GM23338 (cell line): ENCODE results near the gene KCNF1. TPM values are rescaled to one million over a fixed set of nuclear protein-coding genes. Genes with fewer than 3 reads are reported as not detected.

ENCODE experiments used
- ATAC-seq: fragments of 200-7000 bp; cut with Tn5 transposase; 3 replicates; pipeline ENCODE4 v1.9.1; 2020
- DNase-seq: peaks from one replicate; pipeline ENCODE4 v3.0.0-alpha.2; 2015; ENCODE audit warnings: low spot score
- H2AFZ ChIP-seq: fragments of 200-600 bp; sonication (generic); 2 replicates; pipeline ENCODE4 v1.8.0; 2016; ENCODE audit warnings: antibody characterized with exemption, mild to moderate bottlenecking, moderate library complexity
- H3F3A ChIP-seq: fragments of 200-600 bp; sonication (generic); replicated peaks from 2 replicates; pipeline ENCODE4 v1.8.0; 2017; ENCODE audit warnings: antibody characterized with exemption, mixed run types, low read depth
- H3K27ac ChIP-seq: fragments of 200-600 bp; sonication (generic); 2 replicates; pipeline ENCODE4 v1.6.1; 2016; ENCODE audit warnings: low read depth
- H3K27me3 ChIP-seq: fragments of 200-600 bp; sonication (generic); 2 replicates; pipeline ENCODE4 v1.8.0; 2016; ENCODE audit warnings: mild to moderate bottlenecking, mixed run types, moderate library complexity; ENCODE audit not compliant: insufficient read depth
- H3K36me3 ChIP-seq: fragments of 200-600 bp; sonication (generic); 2 replicates; pipeline ENCODE4 v1.8.0; 2016; ENCODE audit warnings: mild to moderate bottlenecking; ENCODE audit not compliant: insufficient read depth
- H3K4me1 ChIP-seq: fragments of 200-600 bp; sonication (generic); 2 replicates; pipeline ENCODE4 v1.8.0; 2016; ENCODE audit warnings: mild to moderate bottlenecking, moderate library complexity; ENCODE audit not compliant: insufficient read depth
- H3K4me2 ChIP-seq: fragments of 200-600 bp; sonication (generic); 2 replicates; pipeline ENCODE4 v1.7.1; 2017; ENCODE audit warnings: mixed run types
- H3K4me3 ChIP-seq: fragments of 200-600 bp; sonication (generic); 2 replicates; pipeline ENCODE4 v1.6.1; 2016; ENCODE audit warnings: mixed run types
- H3K79me2 ChIP-seq: fragments of 200-600 bp; sonication (generic); replicated peaks from 2 replicates; pipeline ENCODE4 v1.8.0; 2017; ENCODE audit warnings: mild to moderate bottlenecking; ENCODE audit not compliant: insufficient read depth
- H3K9me2 ChIP-seq: fragments of 200-600 bp; sonication (generic); 2 replicates; pipeline ENCODE4 v1.8.0; 2017; ENCODE audit not compliant: insufficient read depth
- H4K20me1 ChIP-seq: fragments of 200-600 bp; sonication (generic); replicated peaks from 2 replicates; pipeline ENCODE4 v1.8.0; 2017; ENCODE audit warnings: mild to moderate bottlenecking; ENCODE audit not compliant: insufficient read depth
- H3K27ac Mint-ChIP-seq: 2 replicates; pipeline ENCODE4 v1.8.0; 2020; ENCODE audit warnings: inconsistent platforms, mild to moderate bottlenecking, moderate library complexity, mixed read lengths
- H3K27me3 Mint-ChIP-seq: 3 replicates; pipeline ENCODE4 v1.8.0; 2022; ENCODE audit warnings: low read depth, mild to moderate bottlenecking, moderate library complexity, mixed read lengths, inconsistent platforms; ENCODE audit not compliant: insufficient read depth, poor library complexity
- H3K36me3 Mint-ChIP-seq: 3 replicates; pipeline ENCODE4 v1.8.0; 2021; ENCODE audit warnings: low read depth, mild to moderate bottlenecking, inconsistent platforms, moderate library complexity, mixed read lengths
- H3K4me1 Mint-ChIP-seq: 3 replicates; pipeline ENCODE4 v1.8.0; 2020; ENCODE audit warnings: mild to moderate bottlenecking, inconsistent platforms, mixed read lengths
- H3K4me3 Mint-ChIP-seq: 3 replicates; pipeline ENCODE4 v1.8.0; 2021; ENCODE audit warnings: moderate library complexity, mild to moderate bottlenecking, inconsistent platforms, mixed read lengths
- H3K9me3 Mint-ChIP-seq: 3 replicates; pipeline ENCODE4 v1.8.0; 2020; ENCODE audit warnings: moderate library complexity, mild to moderate bottlenecking, inconsistent platforms, mixed read lengths
- CTCF ChIP-seq, 2 experiments: fragments of 200-600 bp in 1 of 2; sonication (generic) in 1 of 2; conservative IDR thresholded peaks; 2 replicates each; pipeline versions ENCODE4 v1.5.1 to v1.6.1; 2016 to 2017; ENCODE audit warnings: antibody characterized with exemption in 2 of 2, low read depth in 2 of 2, mild to moderate bottlenecking in 2 of 2, moderate library complexity in 1 of 2
- ETS1 ChIP-seq: IDR thresholded peaks from 2 replicates; pipeline ENCODE4 v1.6.1; 2016; ENCODE audit warnings: antibody characterized with exemption
- EZH2 ChIP-seq: fragments of 200-600 bp; sonication (generic); IDR thresholded peaks from one replicate; pipeline ENCODE4 v1.8.0; 2017; ENCODE audit warnings: antibody characterized with exemption, mild to moderate bottlenecking, low read depth; ENCODE audit not compliant: unreplicated experiment
- EZH2phosphoT487 ChIP-seq: fragments of 200-600 bp; sonication (generic); IDR thresholded peaks from one replicate; pipeline ENCODE4 v1.8.1; 2018; ENCODE audit warnings: antibody characterized with exemption; ENCODE audit not compliant: unreplicated experiment
- NANOG ChIP-seq: IDR thresholded peaks from 2 replicates; pipeline ENCODE4 v1.6.1; 2016; ENCODE audit warnings: antibody characterized with exemption, borderline replicate concordance
- REST ChIP-seq: IDR thresholded peaks from one replicate; pipeline ENCODE4 v1.6.1; 2018; ENCODE audit warnings: antibody characterized with exemption; ENCODE audit not compliant: unreplicated experiment
- STAT1 ChIP-seq: IDR thresholded peaks from one replicate; pipeline ENCODE4 v1.6.1; 2016; ENCODE audit warnings: antibody characterized with exemption; ENCODE audit not compliant: unreplicated experiment
- ZNF114 ChIP-seq: fragments of 250-450 bp; sonication (Bioruptor Pico); IDR thresholded peaks from 2 replicates; pipeline ENCODE4 v1.5.0; 2020; ENCODE audit warnings: mild to moderate bottlenecking, moderate library complexity
- ZNF331 ChIP-seq: fragments of 250-450 bp; sonication (Bioruptor Pico); IDR thresholded peaks from 2 replicates; pipeline ENCODE4 v1.5.0; 2020; ENCODE audit warnings: low read depth, mild to moderate bottlenecking, moderate library complexity
- ZNF462 ChIP-seq: fragments of 250-450 bp; sonication (Bioruptor Pico); IDR thresholded peaks from 2 replicates; pipeline ENCODE4 v1.5.0; 2020; ENCODE audit warnings: mild to moderate bottlenecking, moderate library complexity
- polyA plus RNA-seq: library from polyadenylated mRNA; unstranded; fragments of >200 nt; fragmentation: Nextera tagmentation; extraction: Ambion mirVana; gene quantifications from 2 replicates; pipeline ENCODE4 v1.2.1, GENCODE V29; 2016
- total RNA-seq: library from RNA; depleted of rRNA; stranded (reverse); fragments of >200 nt; shearing (Covaris generic); gene quantifications from 2 replicates; pipeline ENCODE4 v1.2.3, GENCODE V29; 2014

Gene KCNF1
- total and polyA plus RNA-seq, 2 experiments from 2014 or later: 0.11 to 1.5 TPM

- no peak for TF ChIP-seq ZNF331 (CRISPR knock-in tag)
- no peak for TF ChIP-seq EZH2
- TF ChIP-seq ETS1: no peak
- no peak for TF ChIP-seq STAT1
- TF ChIP-seq CTCF (conservative IDR thresholded peaks at IDR 0.05; ENCODE audit: low read depth in 2 of 2): no peak
- no peak for TF ChIP-seq EZH2phosphoT487
- TF ChIP-seq REST: no peak
- TF ChIP-seq ZNF114 (CRISPR knock-in tag): no peak
These were observed 23.2 kb downstream of the KCNF1 start (continued) for GRCh38 chr2:10934979-10935350.

- Histone ChIP-seq H3K79me2 (no peaks in the 10 kb centered on the region), H3K36me3 (peaks cover 4% of the 10 kb centered on the region; the same call in 1 of the 2 replicates), H3K27ac (no peak overlapping the region), H3K4me3 (no peak overlapping the region), H3F3A (no peaks in the 10 kb centered on the region), H4K20me1 (no peaks in the 10 kb centered on the region), H2AFZ (no peak overlapping the region), H3K9me2 (no peaks in the 10 kb centered on the region), H3K4me2 (0 out of 2 replicates have a peak overlapping the region, but pooled peaks have one; percentile 25), H3K27me3 (no peaks in the 10 kb centered on the region), H3K4me1 (peaks cover 17% of the 10 kb centered on the region)
- Mint-ChIP-seq H3K36me3 (peaks cover 11% of the 10 kb centered on the region), H3K27ac (no peak overlapping the region), H3K9me3 (peaks cover 21% of the 10 kb centered on the region), H3K4me1 (peaks cover 26% of the 10 kb centered on the region), H3K4me3 (no peak overlapping the region; the same call in 2 of the 3 replicates), H3K27me3 (peaks cover 17% of the 10 kb centered on the region)
- peak; percentile 33 for ATAC-seq
- no peak for DNase-seq
- TF ChIP-seq ZNF462 (CRISPR knock-in tag): no peak
- no peak for TF ChIP-seq NANOG
- TF ChIP-seq CTCF (conservative IDR thresholded peaks at IDR 0.05; ENCODE audit: low read depth in 2 of 2): no peak
These were observed 23.7 kb downstream of the KCNF1 start for GRCh38 chr2:10935366-10935918.
